Measurements from ENCODE around the gene USP33. TPM values are rescaled to one million over a fixed set of nuclear protein-coding genes. Genes with fewer than 3 reads are reported as not detected.
A peak's percentile ranks its signal among the peaks of the same experiment; 100 is the strongest.

The USP33 gene
- total and polyA plus RNA-seq, 2 of the 13 experiments (the other 11 are each of a cell fraction or from before 2014, with no cell fraction given), result 32.0 to 49.1 TPM

DNA sequence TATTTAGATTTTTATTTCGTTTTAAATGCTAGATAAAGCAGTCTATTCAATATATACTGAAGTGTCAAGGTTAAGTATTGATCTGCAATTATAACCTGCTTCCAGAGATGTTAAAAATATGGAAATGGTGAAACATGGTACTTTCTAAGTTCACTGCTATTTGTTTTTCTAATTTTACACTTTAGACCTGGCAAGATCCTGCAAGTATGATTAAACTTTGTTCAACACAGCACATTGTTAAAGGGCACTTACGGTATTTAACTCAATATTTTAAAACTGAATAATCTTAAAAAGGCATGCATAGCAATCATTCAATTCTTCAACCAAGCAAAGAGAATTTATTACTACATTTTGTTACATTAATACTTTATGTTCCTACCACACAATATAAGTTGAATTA is 41.5 kb downstream of the USP33 start:
- Histone ChIP-seq H2AFZ (ENCODE audit: low read length) (no peak overlapping the region), H3K27ac (ENCODE audit: extremely low read length, insufficient read depth, low read length) (no peak overlapping the region), H3K9me3 (ENCODE audit: low read length) (no peaks in the 10 kb centered on the region), H3K36me3 (replicated peaks in 1 of 2; ENCODE audit: control insufficient read depth in 1 of 2, insufficient read depth in 2 of 2, low read length in 2 of 2) (peaks cover 3 to 48% of the 10 kb centered on the region in 2 experiments), H3K9ac (ENCODE audit: insufficient read depth, low read depth, low read length) (no peak overlapping the region), H3K27me3 (ENCODE audit: control insufficient read depth in 1 of 2, insufficient read depth in 2 of 2, low read length in 2 of 2) (no peaks in the 10 kb centered on the region), H3K79me2 (ENCODE audit: insufficient read depth, low read length) (no peaks in the 10 kb centered on the region), H4K20me1 (ENCODE audit: insufficient read depth, low read length) (no peaks in the 10 kb centered on the region), H3K4me1 (ENCODE audit: insufficient read depth, low read length) (no peaks in the 10 kb centered on the region), H3K4me2 (ENCODE audit: low read depth, low read length) (no peak overlapping the region), H3K4me3 (replicated peaks in 1 of 3; ENCODE audit: insufficient read depth in 1 of 3, low read depth in 2 of 3, low read length in 3 of 3) (no peak overlapping the region)
- POLR2A ChIA-PET, result no interaction called here
- BruUV-seq (replicated peaks), result no TSS peak
- FAIRE-seq (no peak), DNase-seq (ENCODE audit: low spot score) (no peak), ATAC-seq (no peak)
- in situ Hi-C loops (cut with HindIII; ENCODE audit: extremely low pct_ligation_motif_present, low pct_unique_long_range_greater_than_20kb), result no loop called here
- TF ChIP-seq MAFF (IDR thresholded peaks at IDR 0.05; ENCODE audit: low read depth, low read length) (no peak), ZSCAN9 (CRISPR knock-in tag; IDR thresholded peaks at IDR 0.05; ENCODE audit: borderline replicate concordance) (no peak), ZFP37 (CRISPR knock-in tag; IDR thresholded peaks at IDR 0.05; ENCODE audit: borderline replicate concordance) (no peak), ELF1 (CRISPR knock-in tag; IDR thresholded peaks at IDR 0.05) (no peak), RFX5 (IDR thresholded peaks at IDR 0.05; ENCODE audit: low read depth, low read length) (no peak)
- 95% methylated on average over 2 of the region's 2 CpGs for WGBS (ENCODE audit: low lambda C conversion rate)
- intact Hi-C loops (cut with micrococcal nuclease; ENCODE audit: unreplicated experiment), result no loop called here
- CTCF ChIA-PET (ENCODE audit: low intra/inter-chr PET ratio, low total read pairs), result no interaction called here

DNA sequence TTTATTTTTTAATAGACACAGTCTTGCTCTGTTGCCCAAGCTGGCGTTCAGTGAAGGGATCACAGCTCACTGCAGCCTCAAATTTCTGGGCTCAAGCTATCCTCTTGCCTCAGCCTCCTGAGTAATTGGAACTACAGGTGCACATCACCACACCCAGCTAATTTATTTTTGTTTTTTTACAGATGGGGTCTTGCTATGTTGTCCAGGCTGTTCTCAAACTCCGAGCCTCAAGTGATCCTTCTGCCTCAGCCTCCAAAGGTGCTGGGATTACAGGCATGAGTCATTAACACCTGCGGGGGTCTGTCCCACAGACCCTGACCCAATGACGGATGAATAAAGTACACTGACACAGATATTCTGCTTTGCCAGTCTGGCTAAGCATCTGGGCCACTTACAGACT is 43.6 kb downstream of the USP33 start:
- no peak overlapping the region for H3K27ac ChIP-seq (ENCODE audit: extremely low read length, insufficient read depth, low read length)
- H4K20me1 ChIP-seq (ENCODE audit: insufficient read depth, low read length), result no peaks in the 10 kb centered on the region
- 95% methylated on average over 4 of the region's 4 CpGs for WGBS (ENCODE audit: low lambda C conversion rate)
- H3K36me3 ChIP-seq (replicated peaks in 1 of 2; ENCODE audit: control insufficient read depth in 1 of 2, insufficient read depth in 2 of 2, low read length in 2 of 2), result peaks cover 3 to 38% of the 10 kb centered on the region in 2 experiments; a peak in 4 of 5 replicates
- H2AFZ ChIP-seq (ENCODE audit: low read length), result no peak overlapping the region
- no peak for DNase-seq (ENCODE audit: low spot score)
- H3K4me2 ChIP-seq (ENCODE audit: low read depth, low read length), result no peak overlapping the region
- no TSS peak for BruUV-seq (replicated peaks)
- in situ Hi-C loops (cut with HindIII; ENCODE audit: extremely low pct_ligation_motif_present, low pct_unique_long_range_greater_than_20kb) (no loop called here), intact Hi-C loops (cut with micrococcal nuclease; ENCODE audit: unreplicated experiment) (no loop called here)
- H3K27me3 ChIP-seq (ENCODE audit: control insufficient read depth in 1 of 2, insufficient read depth in 2 of 2, low read length in 2 of 2), result no peaks in the 10 kb centered on the region
- POLR2A ChIA-PET, result no interaction called here
- no peak for FAIRE-seq
- no peak overlapping the region for H3K4me3 ChIP-seq (replicated peaks in 1 of 3; ENCODE audit: insufficient read depth in 1 of 3, low read depth in 2 of 3, low read length in 3 of 3)
- H3K4me1 ChIP-seq (ENCODE audit: insufficient read depth, low read length), result no peaks in the 10 kb centered on the region
- peak; percentile 63 for TF ChIP-seq ZNF121 (CRISPR knock-in tag; IDR thresholded peaks at IDR 0.05)
- no peak for TF ChIP-seq ISL2 (CRISPR knock-in tag; IDR thresholded peaks at IDR 0.05)
- H3K79me2 ChIP-seq (ENCODE audit: insufficient read depth, low read length), result no peaks in the 10 kb centered on the region
- ATAC-seq, result no peak
- no peak overlapping the region for H3K9ac ChIP-seq (ENCODE audit: insufficient read depth, low read depth, low read length)
- H3K9me3 ChIP-seq (ENCODE audit: low read length), result no peaks in the 10 kb centered on the region
- CTCF ChIA-PET (ENCODE audit: low intra/inter-chr PET ratio, low total read pairs), result no interaction called here
